ENCODE results near the gene COPS6.

- TF ChIP-seq CTCF (IDR thresholded peaks at IDR 0.05; ENCODE audit: low read depth, low read length, poor library complexity, severe bottlenecking) (no peak), EZH2phosphoT487 (IDR thresholded peaks at IDR 0.05; ENCODE audit: borderline replicate concordance, low read length) (no peak)
Measured at GRCh38 chr7:100122568-100122967, 33.8 kb downstream of the COPS6 start.

Data from DOHH2 (cell line).